ENCODE results near the gene PRR23A. TPM values are rescaled to one million over a fixed set of nuclear protein-coding genes. Genes with fewer than 3 reads are reported as not detected.

PRR23A gene
- total and polyA plus RNA-seq, 2 of the 8 experiments (the other 6 are each of a cell fraction or from before 2014, with no cell fraction given): not detected

Other genes with a start within 250 kb of the PRR23A start
- 33.0 and 35.2 TPM in 2 replicates for gene PIK3CB, start 171.3 kb downstream of the PRR23A start, total RNA-seq (2021; fragmentation: NEBNext Ultra II Directional; extraction: Animal tissue kit (Norgen Biotek cat#: 25700))
- gene PIK3CB, start 171.3 kb downstream of the PRR23A start, polyA plus RNA-seq (2011; rRNA removed): 7.1 and 8.3 TPM in 2 replicates
- gene FOXL2, start 59.1 kb downstream of the PRR23A start, total RNA-seq (2021; fragmentation: NEBNext Ultra II Directional; extraction: Animal tissue kit (Norgen Biotek cat#: 25700)): 2.2 and 2.4 TPM in 2 replicates
- 0.59 and 1.6 TPM in 2 replicates for gene FOXL2, start 59.1 kb downstream of the PRR23A start, polyA plus RNA-seq (2011; rRNA removed)
- gene FOXL2NB, start 59.1 kb downstream of the PRR23A start, total RNA-seq (2021; fragmentation: NEBNext Ultra II Directional; extraction: Animal tissue kit (Norgen Biotek cat#: 25700)): 7.3 and 7.9 TPM in 2 replicates
- gene FOXL2NB, start 59.1 kb downstream of the PRR23A start, polyA plus RNA-seq (2011; rRNA removed): 5.4 and 12.8 TPM in 2 replicates
- gene PRR23B, start 14.7 kb upstream of the PRR23A start, total RNA-seq (2021; fragmentation: NEBNext Ultra II Directional; extraction: Animal tissue kit (Norgen Biotek cat#: 25700)): not detected in 2 replicates
- not detected in 2 replicates for gene PRR23B, start 14.7 kb upstream of the PRR23A start, polyA plus RNA-seq (2011; rRNA removed)
- gene PRR23C, start 38.6 kb upstream of the PRR23A start, total RNA-seq (2021; fragmentation: NEBNext Ultra II Directional; extraction: Animal tissue kit (Norgen Biotek cat#: 25700)): not detected in 2 replicates
- gene PRR23C, start 38.6 kb upstream of the PRR23A start, polyA plus RNA-seq (2011; rRNA removed): not detected in 2 replicates

Data from H1 (cell line).